Heart left ventricle (tissue), 16 donors: Measurements from ENCODE around the gene SLC7A1. TPM values are rescaled to one million over a fixed set of nuclear protein-coding genes. Genes with fewer than 3 reads are reported as not detected.
A peak's percentile ranks its signal among the peaks of the same experiment; 100 is the strongest.

Source experiments
- ATAC-seq, 4 donors: fragments of 200-7000 bp; cut with Tn5 transposase; one replicate each; pipeline ENCODE4 v1.9.1; 2020 to 2022; ENCODE audit warnings: moderate library complexity in 4 of 4, mild to moderate bottlenecking in 3 of 4, moderate number of reproducible peaks in 1 of 4
- DNase-seq, 5 donors: peaks; one replicate each; pipeline ENCODE4 v3.0.0-alpha.2; 2020
- H3K27ac ChIP-seq, 12 donors: fragments of 200-600 bp; sonication (generic) in 4 of 12; one replicate each; pipeline versions ENCODE4 v1.5.0 to v1.8.0; 2016 to 2022; ENCODE audit warnings: mild to moderate bottlenecking in 2 of 12
- H3K27me3 ChIP-seq, 9 donors: fragments of 200-600 bp; sonication (generic) in 2 of 9; one replicate each; pipeline versions ENCODE4 v1.5.1 to v1.8.0; 2016 to 2022; ENCODE audit warnings: mild to moderate bottlenecking in 3 of 9
- H3K36me3 ChIP-seq, 9 donors: fragments of 200-600 bp; sonication (generic) in 2 of 9; one replicate each; pipeline versions ENCODE4 v1.5.0 to v1.8.0; 2018 to 2022; ENCODE audit warnings: mild to moderate bottlenecking in 2 of 9
- H3K4me1 ChIP-seq, 12 donors: fragments of 200-600 bp; sonication (generic) in 4 of 12; one replicate each; pipeline versions ENCODE4 v1.5.0 to v1.8.0; 2016 to 2022; ENCODE audit warnings: mild to moderate bottlenecking in 3 of 12
- H3K4me3 ChIP-seq, 12 donors: fragments of 200-600 bp; sonication (generic) in 4 of 12; one replicate each; pipeline versions ENCODE4 v1.5.0 to v1.8.0; 2017 to 2022; ENCODE audit warnings: mild to moderate bottlenecking in 9 of 12, moderate library complexity in 4 of 12
- H3K9me3 ChIP-seq, 12 donors: fragments of 200-600 bp; sonication (generic) in 4 of 12; one replicate each; pipeline versions ENCODE4 v1.5.0 to v1.8.0; 2016 to 2022; ENCODE audit warnings: mild to moderate bottlenecking in 1 of 12
- CTCF ChIP-seq, 12 donors: fragments of 200-600 bp; sonication (generic) in 4 of 12; IDR thresholded peaks; one replicate each; pipeline versions ENCODE4 v1.5.0 to v1.8.0; 2018 to 2022; ENCODE audit warnings: antibody characterized with exemption in 12 of 12, mild to moderate bottlenecking in 5 of 12
- POLR2A ChIP-seq, 2 donors: fragments of 450-650 bp; IDR thresholded peaks; one replicate each; pipeline ENCODE4 v1.6.1; 2017; ENCODE audit warnings: antibody characterized with exemption in 2 of 2, mild to moderate bottlenecking in 2 of 2, moderate library complexity in 2 of 2
- WGBS, 4 donors: extraction: QIAGEN DNeasy Blood & Tissue Kit in 2 of 4; methylation state at CpG; one replicate each; pipeline versions ENCODE4 v1.1.5 to v1.1.7; 2013 to 2018; 5-methylcytosine and 5-hydroxymethylcytosine counted together
- intact Hi-C, 10 donors: fragments of 100-400 bp; cut with DNase I; formaldehyde crosslinking; loops; one replicate each; pipeline versions ENCODE4 v1.11.1 to v1.14.2; 2022
- polyA plus RNA-seq, 2 donors: library from polyadenylated mRNA; stranded (reverse); fragments of 200-250 nt; gene quantifications; one replicate each; pipeline ENCODE4 v1.2.3, GENCODE V29; 2013
- total RNA-seq, 9 donors: library from RNA; depleted of rRNA in 2 of 9; stranded (reverse); fragments of >200 nt in 2 of 9; fragmentation: NEBNext Ultra II Directional in 3 of 9; extraction: Animal tissue kit (Norgen Biotek cat#: 25700) in 3 of 9; gene quantifications; one replicate each; pipeline versions ENCODE4 v1.1.0 to v1.2.4, GENCODE V29; 2016 to 2023
- donor health status: ischemic (EF 13 %, LVEDD 7.1; RV severe dilation, severe dysfunction).
- donor health status: healthy with polysubstance abuse.
- donor health status: DM: no; HTN: yes; CAD: no.
- donor health status: DM: no; HTN: no; CAD: no.
- donor health status: ischemic (EF 25% LVEDD 6.9; RV normal size, moderate dysfunction).
- donor health status: ischemic (EF 25% LVEDD 5.7; RV mildly dilated, moderate dysfunction).
- donor health status: healthy.
- donor health status: DM: yes; HTN: yes; CAD: no.
- donor health status: ischemic (EF 35%, LVEDD 5.7; RV mildly dilated, moderate dysfunction).
- donor health status: nonischemic (EF 11% LVEDD 7.7; RV severe dilation, severe dysfunction).
- donor health status: DM: yes; HTN: yes; CAD: no.
- donor health status: PGD.
- donor health status: ischemic (EF 29% LVEDD 5.4; RV normal size, mild dysfunction).
- donor health status: nonischemic (EF 23%, LVEDD 6.1; RV moderate dilation, normal function).

The SLC7A1 gene
- total and polyA plus RNA-seq, 11 donors, result 3.5 to 66.7 (median 14.3) TPM

GRCh38 chr13:29471551-29471950, 123.9 kb downstream of the SLC7A1 start:
- 84 to 90% (median 89%) methylated on average over 7 to 9 of the region's 9 CpGs for WGBS, 4 donors
- intact Hi-C loops, result loop anchor here in 2 of 10 donors (5.0 kb wide), 1 partner anchor 44 kb away; no protein-coding TSS in a partner anchor
- Histone ChIP-seq H3K27ac (no peak overlapping the region), H3K4me1 (peaks cover 0 to 8% (median 0%) of the 10 kb centered on the region in 12 donors), H3K27me3 (no peaks in the 10 kb centered on the region), H3K4me3 (no peak overlapping the region), H3K9me3 (no peaks in the 10 kb centered on the region), H3K36me3 (no peaks in the 10 kb centered on the region)
- ATAC-seq, result peak in 3 of 4 donors; percentile 10 to 21 (median 10)
- TF ChIP-seq CTCF (IDR thresholded peaks at IDR 0.05), result no peak
- no peak for TF ChIP-seq POLR2A (IDR thresholded peaks at IDR 0.05)
- DNase-seq, result no peak

GRCh38 chr13:29465741-29466293, 129.7 kb downstream of the SLC7A1 start:
- intact Hi-C loops, result loop anchor here in 2 of 10 donors (2.0 to 5.0 kb wide), 2 partner anchors 37 to 39 kb away; no protein-coding TSS in a partner anchor
- TF ChIP-seq POLR2A (IDR thresholded peaks at IDR 0.05) (no peak), CTCF (IDR thresholded peaks at IDR 0.05) (no peak)
- ATAC-seq, result peak; percentile 52 to 75 (median 66)
- WGBS, 4 donors, result 24 to 33% (median 28%) methylated on average over 6 of the region's 6 CpGs
- no peaks in the 10 kb centered on the region for H3K27me3 ChIP-seq
- H3K4me3 ChIP-seq, result no peak overlapping the region
- no peaks in the 10 kb centered on the region for H3K36me3 ChIP-seq
- no peaks in the 10 kb centered on the region for H3K9me3 ChIP-seq
- H3K4me1 ChIP-seq, result peaks cover 0 to 41% (median 18%) of the 10 kb centered on the region in 12 donors
- peak in 4 of 5 donors; percentile 20 to 67 (median 50) for DNase-seq
- H3K27ac ChIP-seq, result peak overlapping the region in 10 of 12 donors; percentile 41 to 88 (median 66)

GRCh38 chr13:29464105-29464679, 131.3 kb downstream of the SLC7A1 start:
- DNase-seq (peak in 4 of 5 donors; percentile 40 to 69 (median 52)), ATAC-seq (peak; percentile 83 to 88 (median 86))
- peak overlapping the region in 11 of 12 donors; percentile 27 to 88 (median 67) for H3K27ac ChIP-seq
- TF ChIP-seq CTCF (IDR thresholded peaks at IDR 0.05), result no peak
- H3K4me1 ChIP-seq, result peaks cover 0 to 41% (median 18%) of the 10 kb centered on the region in 12 donors
- no peak overlapping the region for H3K4me3 ChIP-seq
- no peaks in the 10 kb centered on the region for H3K36me3 ChIP-seq
- no peaks in the 10 kb centered on the region for H3K9me3 ChIP-seq
- WGBS, 4 donors, result 47 to 54% (median 51%) methylated on average over 4 of the region's 4 CpGs
- no peaks in the 10 kb centered on the region for H3K27me3 ChIP-seq
- intact Hi-C loops, result loop anchor here in 1 of 10 donors (2.0 kb wide), 1 partner anchor 35 kb away; no protein-coding TSS in a partner anchor

GRCh38 chr13:29459813-29460355, 135.6 kb downstream of the SLC7A1 start:
- Histone ChIP-seq H3K9me3 (no peaks in the 10 kb centered on the region), H3K27ac (no peak overlapping the region), H3K4me1 (peaks cover 0 to 26% (median 6%) of the 10 kb centered on the region in 12 donors), H3K27me3 (no peaks in the 10 kb centered on the region), H3K36me3 (no peaks in the 10 kb centered on the region), H3K4me3 (no peak overlapping the region)
- 80 to 97% (median 90%) methylated on average over 2 of the region's 2 CpGs for WGBS, 4 donors
- intact Hi-C loops, result no loop called here
- DNase-seq, result no peak
- no peak for ATAC-seq
- TF ChIP-seq POLR2A (IDR thresholded peaks at IDR 0.05) (no peak), CTCF (IDR thresholded peaks at IDR 0.05) (no peak)
